GM19238 (cell line): ENCODE measurements around the gene NALCN.

Experiments used
- DNase-seq: peaks from one replicate; pipeline ENCODE4 v3.0.0; 2011; ENCODE audit warnings: low spot score; ENCODE audit not compliant: insufficient read length

NALCN gene

GRCh38 chr13:101127741-101128353 lies 288.5 kb downstream of the NALCN start:
- DNase-seq = peak; percentile 4

DNA sequence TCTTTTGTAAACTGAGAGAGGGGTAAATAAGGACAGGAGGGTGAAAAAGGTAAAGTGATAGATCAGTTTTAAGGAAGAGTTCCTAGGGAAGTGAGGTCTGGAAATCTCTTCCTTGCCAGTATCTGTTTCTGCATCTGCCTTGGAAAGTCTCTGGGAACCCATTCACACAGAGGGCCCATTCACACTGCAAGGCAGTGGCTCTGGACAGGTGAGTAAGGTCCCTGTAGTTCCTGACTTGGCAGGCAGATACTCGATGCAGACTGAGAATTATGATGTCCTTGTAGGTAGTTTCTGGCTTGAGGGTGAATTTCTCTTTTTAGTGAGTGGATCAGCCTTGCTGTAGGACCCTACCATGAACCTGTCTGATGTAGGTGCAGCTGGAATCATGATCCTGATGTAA lies 293.3 kb downstream of the NALCN start:
- DNase-seq = no peak

DNA sequence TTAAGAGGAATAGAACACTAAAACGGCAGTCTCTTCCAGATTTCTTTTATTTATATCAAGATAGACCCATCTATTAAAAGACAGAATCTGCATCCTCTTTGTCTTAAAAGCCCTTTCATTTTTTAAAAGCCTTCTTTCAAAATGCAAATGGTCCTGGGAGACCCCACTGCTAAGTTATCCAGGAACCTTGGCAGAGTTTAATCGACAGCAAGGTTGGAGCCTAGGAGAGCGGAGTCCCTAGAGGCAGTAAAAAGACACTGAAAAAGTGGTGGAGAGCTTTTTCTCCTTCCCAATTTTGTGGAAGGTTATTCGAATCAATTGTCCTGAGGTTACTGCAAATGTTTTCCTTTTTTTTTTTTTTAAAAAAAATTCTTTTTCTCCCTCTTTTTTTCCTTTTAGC lies 294.7 kb downstream of the NALCN start:
- no peak for DNase-seq

GRCh38 chr13:101120007-101120406 lies 296.3 kb downstream of the NALCN start:
- DNase-seq = no peak

- DNase-seq = no peak
Measured at GRCh38 chr13:101116826-101117225, 299.5 kb downstream of the NALCN start.

- DNase-seq = no peak
Measured at GRCh38 chr13:101116341-101116740, 300.0 kb downstream of the NALCN start.

- DNase-seq = no peak
Measured at GRCh38 chr13:101115762-101116171, 300.5 kb downstream of the NALCN start.

- DNase-seq = no peak
Measured at GRCh38 chr13:101111894-101112293, 304.4 kb downstream of the NALCN start.

GRCh38 chr13:101109005-101109404 lies 307.3 kb downstream of the NALCN start:
- no peak for DNase-seq

DNA sequence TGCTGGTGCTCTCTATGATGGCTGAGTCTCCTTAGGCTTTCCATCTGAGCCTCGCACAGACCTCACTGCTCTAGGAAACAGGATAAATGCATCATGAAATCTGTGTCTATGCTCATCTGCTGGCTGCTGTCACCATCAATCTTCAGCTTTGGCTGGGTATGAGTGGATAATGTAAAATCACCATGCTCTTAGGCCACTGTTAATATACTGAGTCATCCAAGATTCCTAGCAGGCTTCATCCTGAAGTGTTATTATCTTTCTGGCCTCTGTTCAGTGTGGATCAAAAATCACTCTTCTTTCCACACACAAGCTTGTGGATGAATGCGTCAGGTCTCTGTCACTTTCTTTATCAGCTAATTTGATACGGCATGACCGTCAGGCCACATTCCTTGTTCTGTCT lies 317.4 kb downstream of the NALCN start:
- DNase-seq = no peak

DNA sequence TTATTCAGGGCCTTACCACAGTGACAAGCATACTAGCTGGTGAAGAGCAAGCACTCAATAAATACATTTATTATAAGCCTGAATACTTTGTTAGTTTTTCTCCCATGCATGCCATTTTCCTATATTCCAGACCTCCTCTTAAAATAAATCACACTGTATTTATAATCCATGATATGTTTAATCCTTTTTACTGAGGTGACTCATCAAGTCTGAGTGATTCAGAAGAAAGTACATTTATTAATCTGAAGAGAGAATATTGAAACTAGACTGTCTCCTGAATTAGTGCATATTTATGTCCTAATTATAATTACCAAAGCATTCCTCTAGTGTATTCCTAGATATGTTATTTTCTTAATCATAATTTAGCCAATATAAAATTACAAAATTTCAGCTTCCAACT lies 323.3 kb downstream of the NALCN start:
- no peak for DNase-seq

- no peak for DNase-seq
Measured at GRCh38 chr13:101090287-101090686, 326.0 kb downstream of the NALCN start.

- DNase-seq = no peak
Measured at GRCh38 chr13:101085551-101085950, 330.8 kb downstream of the NALCN start.

- no peak for DNase-seq
Measured at GRCh38 chr13:101082441-101082840, 333.9 kb downstream of the NALCN start.

DNA sequence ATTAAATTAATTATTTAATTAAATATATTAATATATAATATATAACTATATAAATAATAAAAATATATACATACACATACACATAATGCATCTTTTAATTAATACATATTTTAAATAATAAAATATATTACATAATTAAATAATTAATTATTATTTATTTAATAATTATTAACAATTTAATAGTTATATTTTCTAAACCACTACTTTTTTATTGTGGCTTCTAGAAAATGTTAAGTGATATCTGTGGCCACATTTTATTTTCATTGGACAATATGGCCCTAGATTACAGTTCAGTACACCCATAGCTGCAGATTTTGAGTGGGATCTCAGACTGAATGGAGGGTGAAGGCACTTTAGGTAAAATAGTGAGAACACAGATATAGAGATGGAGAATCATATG lies 335.7 kb downstream of the NALCN start:
- DNase-seq = no peak

DNA sequence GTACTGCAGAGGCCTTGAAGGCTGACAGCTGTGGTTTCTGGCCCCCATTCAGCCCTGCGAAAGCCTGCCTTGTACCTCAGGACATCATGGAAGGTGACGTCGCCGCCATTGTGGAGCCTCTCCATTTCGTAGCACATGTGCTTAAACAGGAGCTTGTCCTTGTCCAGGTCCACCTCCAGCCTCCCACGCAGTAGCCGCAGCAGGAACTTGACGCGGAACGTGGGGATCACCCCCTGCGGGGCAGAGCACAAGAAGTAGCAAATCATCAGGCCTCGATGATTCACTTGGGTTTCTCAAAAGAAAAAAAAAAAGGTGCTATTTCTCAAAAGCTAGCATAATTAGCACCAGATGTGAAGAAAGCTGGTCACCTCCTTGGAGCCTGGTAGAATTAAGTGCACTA lies 351.0 kb downstream of the NALCN start:
- no peak for DNase-seq

GRCh38 chr13:101059793-101060192 lies 356.5 kb downstream of the NALCN start:
- no peak for DNase-seq

GRCh38 chr13:101058841-101059240 lies 357.5 kb downstream of the NALCN start:
- DNase-seq = no peak

DNA sequence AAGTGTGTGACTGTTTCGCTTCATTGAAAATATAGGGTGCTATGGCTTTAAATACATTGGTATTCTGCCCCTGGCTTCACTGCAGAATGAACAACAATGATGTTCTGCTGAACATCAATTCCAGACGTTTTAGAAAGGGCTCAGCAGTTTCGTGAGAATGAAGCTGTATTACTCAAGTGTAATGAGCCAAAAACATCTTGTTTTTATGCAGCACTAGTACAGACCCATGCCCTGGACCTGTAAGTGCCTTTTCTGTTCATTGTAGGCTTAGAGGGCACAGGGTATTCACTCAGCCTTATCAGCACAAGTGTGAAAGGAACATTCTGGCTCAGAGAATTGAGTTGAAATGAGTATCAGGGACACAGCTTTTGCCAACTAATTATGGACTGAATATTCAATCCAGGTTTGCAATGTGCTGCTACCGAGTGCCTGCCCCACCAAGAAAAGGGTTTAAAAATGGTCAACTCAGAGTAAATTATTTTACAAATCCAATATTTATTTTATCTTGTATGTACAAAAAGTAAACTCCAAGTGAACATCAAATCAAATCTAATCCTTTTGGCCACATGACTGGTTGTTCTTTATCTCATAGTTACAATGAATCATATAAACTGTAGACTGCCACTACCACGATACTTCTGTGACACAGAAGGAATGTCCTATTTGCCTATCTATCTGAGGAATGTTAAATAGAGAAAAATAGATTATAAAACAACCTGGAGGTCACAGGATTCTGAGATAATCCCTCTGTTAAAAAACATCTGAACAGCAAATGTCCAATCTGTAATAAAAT lies 362.8 kb downstream of the NALCN start:
- no peak for DNase-seq

DNA sequence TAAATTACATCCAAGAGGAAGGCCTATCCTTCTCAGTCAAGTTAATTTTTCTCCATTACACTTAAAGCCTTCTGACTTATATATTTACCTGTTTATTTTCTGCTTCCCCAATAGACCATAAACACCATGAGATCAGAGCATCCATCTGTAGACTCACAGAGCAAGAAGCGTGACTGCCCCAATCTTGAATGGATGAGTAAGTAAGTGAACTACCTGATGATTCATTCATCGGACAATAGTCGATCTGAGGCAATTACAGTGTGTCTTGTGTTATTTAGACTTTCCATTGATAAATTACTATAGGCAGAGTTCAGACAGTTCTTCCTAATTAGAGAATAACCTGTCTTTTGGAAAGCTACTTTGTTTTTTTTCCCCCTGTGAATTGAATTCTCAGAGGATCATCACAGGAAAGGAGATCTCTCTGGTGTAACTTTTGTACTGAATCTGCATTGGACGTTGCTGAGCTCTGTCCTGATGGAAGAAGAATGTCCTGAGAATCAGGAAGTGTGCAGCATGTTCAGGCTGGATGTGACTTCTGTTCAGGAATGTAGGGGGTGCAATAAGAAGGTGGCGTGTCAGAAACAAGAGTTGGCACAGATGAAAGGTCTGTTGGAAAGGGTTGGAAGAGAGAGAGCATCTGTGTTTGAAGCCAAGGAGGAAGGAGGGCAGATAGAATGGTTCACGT lies 367.0 kb downstream of the NALCN start:
- no peak for DNase-seq

DNA sequence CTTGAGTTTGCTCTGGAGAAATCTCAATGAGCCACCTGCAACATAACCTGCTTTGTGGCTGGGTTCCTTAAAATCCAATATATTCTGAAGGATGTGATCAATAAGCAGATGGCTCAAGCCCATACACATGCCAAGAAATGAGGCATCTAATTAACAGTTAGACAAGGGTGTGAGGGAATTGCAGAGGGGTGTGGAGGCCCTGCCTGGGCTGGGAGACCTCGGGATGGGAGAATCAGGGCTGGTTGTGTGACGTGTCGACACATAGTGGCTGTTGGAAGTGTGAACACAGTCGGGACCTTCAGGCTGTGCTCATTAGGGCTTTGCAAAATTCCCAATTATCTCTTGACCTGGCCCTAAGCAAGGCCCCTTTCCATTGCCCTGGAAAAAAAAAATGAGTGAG lies 379.8 kb downstream of the NALCN start:
- DNase-seq = no peak

DNA sequence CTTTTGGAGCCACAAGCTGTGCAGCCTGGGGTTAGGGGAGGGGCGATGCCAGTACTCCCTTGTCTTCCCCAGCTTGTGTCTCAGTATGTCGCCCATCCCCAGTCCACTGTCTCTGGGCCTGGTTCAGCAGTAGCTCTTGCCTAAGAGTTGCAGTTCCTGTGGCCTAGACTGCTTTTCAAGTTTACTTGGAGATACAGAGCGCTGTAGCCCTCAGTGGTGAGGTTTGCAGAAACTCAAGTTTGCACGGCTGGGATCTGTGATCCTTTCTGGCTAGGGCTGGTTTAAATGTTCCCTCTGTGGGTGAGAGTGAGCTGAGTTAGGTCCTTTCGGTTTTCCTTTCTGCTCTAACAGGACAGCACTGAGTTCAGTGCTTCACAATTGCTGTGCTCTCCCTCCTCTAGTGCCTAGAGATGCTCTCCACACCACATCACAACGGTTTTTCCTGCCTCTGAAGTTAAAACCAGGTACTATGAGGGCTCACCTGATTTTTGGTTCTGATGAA lies 381.1 kb downstream of the NALCN start:
- DNase-seq = no peak
